ENCODE data around the gene TMEM8B.

DNA sequence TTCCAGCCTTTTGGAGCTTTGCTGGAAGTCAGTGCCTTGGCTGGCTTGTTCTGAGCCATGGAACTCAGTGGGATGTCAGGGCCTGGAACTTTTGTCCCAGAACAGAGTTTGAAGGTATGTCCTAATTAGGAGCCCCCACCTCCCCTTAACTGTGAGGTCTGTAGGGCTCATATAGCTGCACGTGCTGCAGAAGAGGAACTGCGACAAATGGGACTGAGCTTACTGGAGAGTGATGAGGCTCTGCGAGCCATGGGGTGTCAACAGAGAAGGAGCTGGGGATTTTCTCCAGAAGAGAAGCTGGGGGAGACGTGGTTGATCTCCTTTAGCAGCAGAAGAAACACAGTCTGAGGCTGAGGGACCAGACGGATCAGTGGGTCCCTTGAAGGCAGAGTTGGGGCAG, 10.9 kb downstream of the TMEM8B start:
- TF ChIP-seq EZH2phosphoT487 (IDR thresholded peaks at IDR 0.05; ENCODE audit: low read length) (no peak), EZH2 (optimal IDR thresholded peaks at IDR 0.05; ENCODE audit: low read depth, low read length) (no peak)
- TF ChIP-seq, protein P1, sequence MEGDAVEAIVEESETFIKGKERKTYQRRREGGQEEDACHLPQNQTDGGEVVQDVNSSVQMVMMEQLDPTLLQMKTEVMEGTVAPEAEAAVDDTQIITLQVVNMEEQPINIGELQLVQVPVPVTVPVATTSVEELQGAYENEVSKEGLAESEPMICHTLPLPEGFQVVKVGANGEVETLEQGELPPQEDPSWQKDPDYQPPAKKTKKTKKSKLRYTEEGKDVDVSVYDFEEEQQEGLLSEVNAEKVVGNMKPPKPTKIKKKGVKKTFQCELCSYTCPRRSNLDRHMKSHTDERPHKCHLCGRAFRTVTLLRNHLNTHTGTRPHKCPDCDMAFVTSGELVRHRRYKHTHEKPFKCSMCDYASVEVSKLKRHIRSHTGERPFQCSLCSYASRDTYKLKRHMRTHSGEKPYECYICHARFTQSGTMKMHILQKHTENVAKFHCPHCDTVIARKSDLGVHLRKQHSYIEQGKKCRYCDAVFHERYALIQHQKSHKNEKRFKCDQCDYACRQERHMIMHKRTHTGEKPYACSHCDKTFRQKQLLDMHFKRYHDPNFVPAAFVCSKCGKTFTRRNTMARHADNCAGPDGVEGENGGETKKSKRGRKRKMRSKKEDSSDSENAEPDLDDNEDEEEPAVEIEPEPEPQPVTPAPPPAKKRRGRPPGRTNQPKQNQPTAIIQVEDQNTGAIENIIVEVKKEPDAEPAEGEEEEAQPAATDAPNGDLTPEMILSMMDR (IDR thresholded peaks at IDR 0.05; ENCODE audit: low read length): no peak
